Gastroesophageal sphincter (tissue), 3 donors: ENCODE measurements around the gene SNX14.

ENCODE experiments used
- CTCF ChIP-seq, 4 experiments: fragments of 200-600 bp in 2 of 4; fragments of 450-650 bp in 2 of 4; sonication (generic) in 1 of 4; IDR thresholded peaks; one replicate each; pipeline ENCODE4 v1.5.1; 2017 to 2019; ENCODE audit warnings: antibody characterized with exemption in 4 of 4, mild to moderate bottlenecking in 2 of 4, moderate library complexity in 2 of 4
- POLR2A ChIP-seq, 2 donors: fragments of 450-650 bp; IDR thresholded peaks; one replicate each; pipeline ENCODE4 v1.6.1; 2017; ENCODE audit warnings: antibody characterized with exemption in 2 of 2, mild to moderate bottlenecking in 2 of 2, moderate library complexity in 1 of 2
- POLR2AphosphoS5 ChIP-seq: sonication (generic); formaldehyde crosslinking; IDR thresholded peaks from one replicate; pipeline ENCODE4 v1.6.1; 2017; ENCODE audit warnings: antibody characterized with exemption

GRCh38 chr6:85469276-85470022 lies 124.2 kb downstream of the SNX14 start:
- TF ChIP-seq CTCF (IDR thresholded peaks at IDR 0.05) (no peak), POLR2A (IDR thresholded peaks at IDR 0.05) (no peak), POLR2AphosphoS5 (no peak)
